HEK293 (cell line): ENCODE measurements around the gene PARD3.

Source experiments
- CTCF ChIA-PET: fragments of 350-600 bp; formaldehyde crosslinking; extraction: SDS; loops from one replicate; lab custom pipeline; 2021; ENCODE audit warnings: antibody characterized with exemption; lab: Yijun Ruan, JAX
- POLR2A ChIA-PET: fragments of 300-600 bp; formaldehyde crosslinking; extraction: SDS; loops from one replicate; lab custom pipeline; 2020; ENCODE audit warnings: antibody characterized with exemption, inconsistent platforms; lab: Yijun Ruan, JAX
- H3K27ac ChIP-seq: fragments of 200-500 bp; sonication (Bioruptor generic); 2 replicates; pipeline ENCODE4 v1.5.1; 2014; ENCODE audit warnings: low read depth, low read length, control low read depth, inconsistent platforms; ENCODE audit errors: extremely low read depth
- H3K36me3 ChIP-seq, 2 experiments: fragments of 200-500 bp in 1 of 2; sonication (Bioruptor generic) in 1 of 2; 1 replicate in 1 of 2; 2 replicates in 1 of 2; pipeline ENCODE4 v1.5.1; 2014 to 2017; ENCODE audit warnings: inconsistent platforms in 2 of 2, low read length in 2 of 2; ENCODE audit not compliant: control insufficient read depth in 2 of 2, insufficient read depth in 1 of 2
- H3K4me1 ChIP-seq: fragments of 200-500 bp; sonication (Bioruptor generic); 2 replicates; pipeline ENCODE4 v1.5.1; 2014; ENCODE audit warnings: mild to moderate bottlenecking, low read length, inconsistent platforms; ENCODE audit not compliant: control insufficient read depth, insufficient read depth
- H3K4me3 ChIP-seq: 2 replicates; pipeline ENCODE4 v1.5.1; 2011; ENCODE audit warnings: low read depth, mild to moderate bottlenecking, control low read depth, low read length, moderate library complexity
- H3K9me3 ChIP-seq: fragments of 200-500 bp; sonication (Bioruptor generic); 2 replicates; pipeline ENCODE4 v1.5.1; 2014; ENCODE audit warnings: low read depth, low read length, inconsistent platforms; ENCODE audit not compliant: control insufficient read depth, insufficient read depth
- ZBTB17 ChIP-seq: fragments of 450-650 bp; formaldehyde crosslinking; IDR thresholded peaks from 2 replicates; pipeline ENCODE4 v1.5.1; 2016; ENCODE audit warnings: missing biosample characterization, missing genetic modification characterization
- ZFP41 ChIP-seq: fragments of 450-650 bp; formaldehyde crosslinking; IDR thresholded peaks from 2 replicates; pipeline ENCODE4 v1.5.1; 2016; ENCODE audit warnings: missing biosample characterization, missing genetic modification characterization, borderline replicate concordance
- ZIC2 ChIP-seq: fragments of 450-650 bp; formaldehyde crosslinking; IDR thresholded peaks from 2 replicates; pipeline ENCODE4 v1.5.1; 2016; ENCODE audit warnings: missing biosample characterization, missing genetic modification characterization
- ZNF10 ChIP-seq: fragments of 450-650 bp; formaldehyde crosslinking; IDR thresholded peaks from 2 replicates; pipeline ENCODE4 v1.5.1; 2017; ENCODE audit warnings: missing biosample characterization, missing genetic modification characterization
- ZNF138 ChIP-seq: fragments of 450-650 bp; formaldehyde crosslinking; IDR thresholded peaks from 2 replicates; pipeline ENCODE4 v1.5.1; 2016; ENCODE audit warnings: missing biosample characterization, missing genetic modification characterization, borderline replicate concordance
- ZNF184 ChIP-seq: fragments of 450-650 bp; IDR thresholded peaks from 2 replicates; pipeline ENCODE4 v1.5.1; 2018; ENCODE audit warnings: missing biosample characterization, mild to moderate bottlenecking, missing genetic modification characterization
- ZNF416 ChIP-seq: fragments of 450-650 bp; formaldehyde crosslinking; IDR thresholded peaks from 2 replicates; pipeline ENCODE4 v1.5.1; 2016; ENCODE audit warnings: missing biosample characterization, missing genetic modification characterization
- ZNF426 ChIP-seq: fragments of 450-650 bp; formaldehyde crosslinking; IDR thresholded peaks from 2 replicates; pipeline ENCODE4 v1.5.1; 2017; ENCODE audit warnings: missing biosample characterization, missing genetic modification characterization, mild to moderate bottlenecking, inconsistent platforms, moderate library complexity
- ZNF555 ChIP-seq: fragments of 450-650 bp; formaldehyde crosslinking; conservative IDR thresholded peaks from 2 replicates; pipeline ENCODE4 v1.5.1; 2017; ENCODE audit warnings: missing biosample characterization, mild to moderate bottlenecking, missing genetic modification characterization, inconsistent platforms
- ZNF571 ChIP-seq: fragments of 450-650 bp; formaldehyde crosslinking; IDR thresholded peaks from 2 replicates; pipeline ENCODE4 v1.5.0; 2017; ENCODE audit warnings: missing biosample characterization, missing genetic modification characterization
- TF ChIP-seq, protein P1 (sequence below): fragments of 450-650 bp; formaldehyde crosslinking; IDR thresholded peaks from 2 replicates; pipeline ENCODE4 v1.5.1; 2016; ENCODE audit warnings: missing biosample characterization, missing genetic modification characterization, low read depth
- TF ChIP-seq, protein P2 (sequence below): fragments of 450-650 bp; IDR thresholded peaks from 2 replicates; pipeline ENCODE4 v1.5.1; 2018; ENCODE audit warnings: missing biosample characterization, mild to moderate bottlenecking, missing genetic modification characterization
- TF ChIP-seq, protein P3 (sequence below): fragments of 450-650 bp; formaldehyde crosslinking; IDR thresholded peaks from 2 replicates; pipeline ENCODE4 v1.5.1; 2016; ENCODE audit warnings: missing biosample characterization, missing genetic modification characterization
- TF ChIP-seq, protein P4 (sequence below): fragments of 450-650 bp; formaldehyde crosslinking; IDR thresholded peaks from 2 replicates; pipeline ENCODE4 v1.5.1; 2017; ENCODE audit warnings: missing biosample characterization, missing genetic modification characterization
- TF ChIP-seq, protein P5 (sequence below): fragments of 450-650 bp; formaldehyde crosslinking; IDR thresholded peaks from 2 replicates; pipeline ENCODE4 v1.5.1; 2017; ENCODE audit warnings: missing biosample characterization, missing genetic modification characterization

The PARD3 gene

DNA sequence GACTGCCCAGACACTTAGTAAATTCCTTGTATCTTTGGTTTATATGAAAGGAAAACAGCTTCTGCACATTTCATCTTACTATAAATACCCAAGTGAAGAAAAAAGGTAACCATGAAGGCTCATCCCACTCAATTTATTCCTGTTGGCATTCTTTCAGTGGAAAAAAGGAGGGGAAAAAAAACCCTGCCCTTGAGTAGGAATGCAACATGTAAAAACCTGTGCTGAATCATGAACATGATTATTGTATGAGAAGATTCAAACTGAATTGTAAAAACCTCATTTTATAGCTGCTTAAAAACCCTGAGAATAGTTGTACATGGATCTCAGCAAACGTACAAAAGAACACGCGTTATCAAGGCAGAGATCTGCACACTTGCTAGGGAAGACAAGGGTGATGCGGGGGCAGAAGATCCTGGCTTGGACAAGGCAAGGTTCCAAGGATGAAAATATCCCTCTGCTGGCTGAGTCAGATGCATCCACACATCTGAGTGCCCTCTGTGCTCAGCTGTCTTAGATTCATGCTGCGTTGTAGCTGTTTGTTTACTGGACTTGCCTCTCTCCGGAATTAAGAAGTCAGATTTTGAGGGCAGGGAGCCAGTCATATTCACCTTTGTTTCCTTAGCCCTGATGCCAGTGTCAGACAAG is 658.2 kb downstream of the PARD3 start:
- H3K36me3 ChIP-seq: no peaks in the 10 kb centered on the region
- no peaks in the 10 kb centered on the region for H3K9me3 ChIP-seq
- no peak overlapping the region for H3K27ac ChIP-seq
- TF ChIP-seq ZNF184 (tag by site-specific recombination) (no peak), ZIC2 (no peak), ZNF138 (tag by site-specific recombination) (no peak), ZNF426 (tag by site-specific recombination) (no peak), ZFP41 (tag by site-specific recombination) (no peak), ZNF555 (tag by site-specific recombination) (no peak), ZNF416 (no peak), ZBTB17 (tag by site-specific recombination) (no peak)
- TF ChIP-seq, protein P1, sequence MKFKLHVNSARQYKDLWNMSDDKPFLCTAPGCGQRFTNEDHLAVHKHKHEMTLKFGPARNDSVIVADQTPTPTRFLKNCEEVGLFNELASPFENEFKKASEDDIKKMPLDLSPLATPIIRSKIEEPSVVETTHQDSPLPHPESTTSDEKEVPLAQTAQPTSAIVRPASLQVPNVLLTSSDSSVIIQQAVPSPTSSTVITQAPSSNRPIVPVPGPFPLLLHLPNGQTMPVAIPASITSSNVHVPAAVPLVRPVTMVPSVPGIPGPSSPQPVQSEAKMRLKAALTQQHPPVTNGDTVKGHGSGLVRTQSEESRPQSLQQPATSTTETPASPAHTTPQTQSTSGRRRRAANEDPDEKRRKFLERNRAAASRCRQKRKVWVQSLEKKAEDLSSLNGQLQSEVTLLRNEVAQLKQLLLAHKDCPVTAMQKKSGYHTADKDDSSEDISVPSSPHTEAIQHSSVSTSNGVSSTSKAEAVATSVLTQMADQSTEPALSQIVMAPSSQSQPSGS (tag by site-specific recombination): no peak
- TF ChIP-seq, protein P2, sequence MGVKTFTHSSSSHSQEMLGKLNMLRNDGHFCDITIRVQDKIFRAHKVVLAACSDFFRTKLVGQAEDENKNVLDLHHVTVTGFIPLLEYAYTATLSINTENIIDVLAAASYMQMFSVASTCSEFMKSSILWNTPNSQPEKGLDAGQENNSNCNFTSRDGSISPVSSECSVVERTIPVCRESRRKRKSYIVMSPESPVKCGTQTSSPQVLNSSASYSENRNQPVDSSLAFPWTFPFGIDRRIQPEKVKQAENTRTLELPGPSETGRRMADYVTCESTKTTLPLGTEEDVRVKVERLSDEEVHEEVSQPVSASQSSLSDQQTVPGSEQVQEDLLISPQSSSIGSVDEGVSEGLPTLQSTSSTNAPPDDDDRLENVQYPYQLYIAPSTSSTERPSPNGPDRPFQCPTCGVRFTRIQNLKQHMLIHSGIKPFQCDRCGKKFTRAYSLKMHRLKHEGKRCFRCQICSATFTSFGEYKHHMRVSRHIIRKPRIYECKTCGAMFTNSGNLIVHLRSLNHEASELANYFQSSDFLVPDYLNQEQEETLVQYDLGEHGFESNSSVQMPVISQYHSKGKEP: no peak
- TF ChIP-seq, protein P3, sequence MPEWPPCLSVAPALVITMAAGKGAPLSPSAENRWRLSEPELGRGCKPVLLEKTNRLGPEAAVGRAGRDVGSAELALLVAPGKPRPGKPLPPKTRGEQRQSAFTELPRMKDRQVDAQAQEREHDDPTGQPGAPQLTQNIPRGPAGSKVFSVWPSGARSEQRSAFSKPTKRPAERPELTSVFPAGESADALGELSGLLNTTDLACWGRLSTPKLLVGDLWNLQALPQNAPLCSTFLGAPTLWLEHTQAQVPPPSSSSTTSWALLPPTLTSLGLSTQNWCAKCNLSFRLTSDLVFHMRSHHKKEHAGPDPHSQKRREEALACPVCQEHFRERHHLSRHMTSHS (tag by site-specific recombination): no peak
- TF ChIP-seq, protein P4, sequence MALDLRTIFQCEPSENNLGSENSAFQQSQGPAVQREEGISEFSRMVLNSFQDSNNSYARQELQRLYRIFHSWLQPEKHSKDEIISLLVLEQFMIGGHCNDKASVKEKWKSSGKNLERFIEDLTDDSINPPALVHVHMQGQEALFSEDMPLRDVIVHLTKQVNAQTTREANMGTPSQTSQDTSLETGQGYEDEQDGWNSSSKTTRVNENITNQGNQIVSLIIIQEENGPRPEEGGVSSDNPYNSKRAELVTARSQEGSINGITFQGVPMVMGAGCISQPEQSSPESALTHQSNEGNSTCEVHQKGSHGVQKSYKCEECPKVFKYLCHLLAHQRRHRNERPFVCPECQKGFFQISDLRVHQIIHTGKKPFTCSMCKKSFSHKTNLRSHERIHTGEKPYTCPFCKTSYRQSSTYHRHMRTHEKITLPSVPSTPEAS (tag by site-specific recombination): no peak
- no peaks in the 10 kb centered on the region for H3K4me1 ChIP-seq
- ChIA-PET CTCF (no interaction called here), POLR2A (no interaction called here)
- no peak overlapping the region for H3K4me3 ChIP-seq

DNA sequence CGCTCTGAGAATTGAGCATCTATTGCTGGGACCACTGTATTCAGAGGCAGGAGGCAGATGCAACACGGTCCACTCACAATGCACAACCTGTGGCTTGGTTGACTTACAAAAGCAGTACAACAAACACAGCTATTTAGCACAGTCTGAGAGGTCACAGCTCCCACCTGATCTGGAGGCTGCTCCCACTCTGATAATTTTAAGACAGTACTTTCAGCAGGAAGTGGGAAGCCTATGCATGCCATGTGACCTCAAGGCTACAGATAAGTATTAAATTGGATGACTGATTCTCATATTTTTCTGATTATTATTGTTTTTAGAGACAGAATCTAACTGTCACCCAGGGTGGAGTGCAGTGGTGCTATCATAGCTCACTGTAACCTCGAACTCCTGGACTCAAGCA is 659.3 kb downstream of the PARD3 start:
- Histone ChIP-seq H3K4me3 (no peak overlapping the region), H3K27ac (no peak overlapping the region), H3K36me3 (no peaks in the 10 kb centered on the region), H3K9me3 (no peaks in the 10 kb centered on the region), H3K4me1 (no peaks in the 10 kb centered on the region)
- POLR2A ChIA-PET: no interaction called here
- TF ChIP-seq, protein P5, sequence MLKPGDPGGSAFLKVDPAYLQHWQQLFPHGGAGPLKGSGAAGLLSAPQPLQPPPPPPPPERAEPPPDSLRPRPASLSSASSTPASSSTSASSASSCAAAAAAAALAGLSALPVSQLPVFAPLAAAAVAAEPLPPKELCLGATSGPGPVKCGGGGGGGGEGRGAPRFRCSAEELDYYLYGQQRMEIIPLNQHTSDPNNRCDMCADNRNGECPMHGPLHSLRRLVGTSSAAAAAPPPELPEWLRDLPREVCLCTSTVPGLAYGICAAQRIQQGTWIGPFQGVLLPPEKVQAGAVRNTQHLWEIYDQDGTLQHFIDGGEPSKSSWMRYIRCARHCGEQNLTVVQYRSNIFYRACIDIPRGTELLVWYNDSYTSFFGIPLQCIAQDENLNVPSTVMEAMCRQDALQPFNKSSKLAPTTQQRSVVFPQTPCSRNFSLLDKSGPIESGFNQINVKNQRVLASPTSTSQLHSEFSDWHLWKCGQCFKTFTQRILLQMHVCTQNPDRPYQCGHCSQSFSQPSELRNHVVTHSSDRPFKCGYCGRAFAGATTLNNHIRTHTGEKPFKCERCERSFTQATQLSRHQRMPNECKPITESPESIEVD: no peak
- TF ChIP-seq ZNF571 (no peak), ZNF10 (tag by site-specific recombination) (no peak)
- CTCF ChIA-PET: interaction anchor here (0.6 kb wide), 1 partner anchor 411 kb away, joined by 4 read pairs; no protein-coding TSS in a partner anchor
